Testis (tissue), 3 donors: ENCODE results near the gene TC2N. TPM values are rescaled to one million over a fixed set of nuclear protein-coding genes. Genes with fewer than 3 reads are reported as not detected.

Experiments
- polyA plus RNA-seq: library from polyadenylated mRNA; stranded (reverse); fragments of 350-450 nt; fragmentation: Illumina TruSeq; extraction: RNeasy Lipid Tissue Mini Kit (QIAGEN cat#74804); gene quantifications from one replicate; pipeline ENCODE4 v1.2.3, GENCODE V29; 2014; ENCODE audit warnings: low read depth, low replicate concordance; ENCODE audit not compliant: insufficient read depth
- total RNA-seq, 2 donors: library from RNA; depleted of rRNA; stranded (reverse); fragments of >200 nt; gene quantifications; one replicate each; pipeline ENCODE4 v1.2.3, GENCODE V29; 2016

The TC2N gene
- total and polyA plus RNA-seq, 3 donors from 2014 or later = 17.2 to 24.3 (median 19.6) TPM

Other genes with a start within 250 kb of the TC2N start
- 1 to 10 TPM; 5.0 to 6.4 TPM for gene CATSPERB, start 135.4 kb downstream of the TC2N start, total RNA-seq
- gene CATSPERB, start 135.4 kb downstream of the TC2N start, polyA plus RNA-seq = 6.1 TPM
- 100 to 1,000 TPM in 1 of 2 donors, 10 to 100 TPM in 1; 88.1 to 110 TPM for gene FBLN5, start 80.2 kb upstream of the TC2N start, total RNA-seq
- gene FBLN5, start 80.2 kb upstream of the TC2N start, polyA plus RNA-seq = 118 TPM
- 10 to 100 TPM; 38.5 to 39.4 TPM for gene TRIP11, start 172.5 kb upstream of the TC2N start, total RNA-seq
- 3.8 TPM for gene TRIP11, start 172.5 kb upstream of the TC2N start, polyA plus RNA-seq
- 10 to 100 TPM; 35.0 to 43.8 TPM for gene ATXN3, start 239.0 kb upstream of the TC2N start, total RNA-seq
- 22.9 TPM for gene ATXN3, start 239.0 kb upstream of the TC2N start, polyA plus RNA-seq